ENCODE results near the gene VWA2. TPM values are rescaled to one million over a fixed set of nuclear protein-coding genes. Genes with fewer than 3 reads are reported as not detected.

VWA2 gene
- total RNA-seq, 2 donors from 2014 or later: 14.6 to 24.2 TPM

DNA sequence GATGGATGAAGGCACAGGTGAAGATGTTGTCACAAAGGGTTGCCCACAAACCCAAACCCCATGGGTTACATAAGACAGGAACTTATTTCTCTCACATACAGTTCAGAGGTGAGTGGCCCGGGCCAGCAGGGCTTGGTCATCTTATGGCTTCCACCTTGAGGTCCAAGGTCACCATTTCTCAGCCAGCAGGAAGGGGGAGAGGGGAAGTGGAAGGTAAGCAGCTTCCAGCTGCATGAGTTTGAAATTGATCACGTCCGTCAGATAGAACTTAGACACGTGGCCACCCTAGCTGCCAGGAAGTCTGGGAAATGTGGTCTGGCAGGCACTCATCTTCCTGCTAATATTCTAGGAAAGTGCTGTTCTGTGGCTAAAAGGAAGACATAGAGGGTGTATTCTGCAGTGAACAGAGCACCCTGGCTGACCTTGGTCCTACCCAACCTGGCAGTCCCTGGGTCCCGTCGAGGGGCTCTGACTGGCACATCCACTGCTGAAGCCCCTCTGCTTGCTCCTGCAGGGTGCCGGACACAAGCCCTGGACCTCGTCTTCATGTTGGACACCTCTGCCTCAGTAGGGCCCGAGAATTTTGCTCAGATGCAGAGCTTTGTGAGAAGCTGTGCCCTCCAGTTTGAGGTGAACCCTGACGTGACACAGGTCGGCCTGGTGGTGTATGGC lies 49.5 kb downstream of the VWA2 start:
- Histone ChIP-seq H3K4me1 (replicated peaks) (no peaks in the 10 kb centered on the region), H3K27ac (no peak overlapping the region), H3K9me3 (no peaks in the 10 kb centered on the region), H3K36me3 (no peaks in the 10 kb centered on the region), H3K27me3 (replicated peaks; ENCODE audit: insufficient read depth) (no peaks in the 10 kb centered on the region), H3K4me3 (no peak overlapping the region)
- intact Hi-C loops (cut with DNase I): no loop called here
- no peak for TF ChIP-seq POLR2AphosphoS5 (IDR thresholded peaks at IDR 0.05)
- TF ChIP-seq, protein P1, sequence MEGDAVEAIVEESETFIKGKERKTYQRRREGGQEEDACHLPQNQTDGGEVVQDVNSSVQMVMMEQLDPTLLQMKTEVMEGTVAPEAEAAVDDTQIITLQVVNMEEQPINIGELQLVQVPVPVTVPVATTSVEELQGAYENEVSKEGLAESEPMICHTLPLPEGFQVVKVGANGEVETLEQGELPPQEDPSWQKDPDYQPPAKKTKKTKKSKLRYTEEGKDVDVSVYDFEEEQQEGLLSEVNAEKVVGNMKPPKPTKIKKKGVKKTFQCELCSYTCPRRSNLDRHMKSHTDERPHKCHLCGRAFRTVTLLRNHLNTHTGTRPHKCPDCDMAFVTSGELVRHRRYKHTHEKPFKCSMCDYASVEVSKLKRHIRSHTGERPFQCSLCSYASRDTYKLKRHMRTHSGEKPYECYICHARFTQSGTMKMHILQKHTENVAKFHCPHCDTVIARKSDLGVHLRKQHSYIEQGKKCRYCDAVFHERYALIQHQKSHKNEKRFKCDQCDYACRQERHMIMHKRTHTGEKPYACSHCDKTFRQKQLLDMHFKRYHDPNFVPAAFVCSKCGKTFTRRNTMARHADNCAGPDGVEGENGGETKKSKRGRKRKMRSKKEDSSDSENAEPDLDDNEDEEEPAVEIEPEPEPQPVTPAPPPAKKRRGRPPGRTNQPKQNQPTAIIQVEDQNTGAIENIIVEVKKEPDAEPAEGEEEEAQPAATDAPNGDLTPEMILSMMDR (IDR thresholded peaks at IDR 0.05): no peak
- no peak for TF ChIP-seq POLR2A (IDR thresholded peaks at IDR 0.05)
- no peak for DNase-seq (ENCODE audit: low spot score)
- WGBS: 85% methylated on average over 11 of the region's 11 CpGs

DNA sequence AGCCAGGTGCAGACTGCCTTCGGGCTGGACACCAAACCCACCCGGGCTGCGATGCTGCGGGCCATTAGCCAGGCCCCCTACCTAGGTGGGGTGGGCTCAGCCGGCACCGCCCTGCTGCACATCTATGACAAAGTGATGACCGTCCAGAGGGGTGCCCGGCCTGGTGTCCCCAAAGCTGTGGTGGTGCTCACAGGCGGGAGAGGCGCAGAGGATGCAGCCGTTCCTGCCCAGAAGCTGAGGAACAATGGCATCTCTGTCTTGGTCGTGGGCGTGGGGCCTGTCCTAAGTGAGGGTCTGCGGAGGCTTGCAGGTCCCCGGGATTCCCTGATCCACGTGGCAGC lies 50.0 kb downstream of the VWA2 start:
- Histone ChIP-seq H3K36me3 (no peaks in the 10 kb centered on the region), H3K27me3 (replicated peaks; ENCODE audit: insufficient read depth) (no peaks in the 10 kb centered on the region), H3K4me1 (replicated peaks) (no peaks in the 10 kb centered on the region), H3K4me3 (no peak overlapping the region), H3K27ac (no peak overlapping the region), H3K9me3 (no peaks in the 10 kb centered on the region)
- TF ChIP-seq POLR2A (IDR thresholded peaks at IDR 0.05): no peak
- TF ChIP-seq, protein P1 (IDR thresholded peaks at IDR 0.05): no peak
- no peak for TF ChIP-seq POLR2AphosphoS5 (IDR thresholded peaks at IDR 0.05)
- intact Hi-C loops (cut with DNase I): no loop called here
- 92% methylated on average over 16 of the region's 16 CpGs for WGBS
- no peak for DNase-seq (ENCODE audit: low spot score)

DNA sequence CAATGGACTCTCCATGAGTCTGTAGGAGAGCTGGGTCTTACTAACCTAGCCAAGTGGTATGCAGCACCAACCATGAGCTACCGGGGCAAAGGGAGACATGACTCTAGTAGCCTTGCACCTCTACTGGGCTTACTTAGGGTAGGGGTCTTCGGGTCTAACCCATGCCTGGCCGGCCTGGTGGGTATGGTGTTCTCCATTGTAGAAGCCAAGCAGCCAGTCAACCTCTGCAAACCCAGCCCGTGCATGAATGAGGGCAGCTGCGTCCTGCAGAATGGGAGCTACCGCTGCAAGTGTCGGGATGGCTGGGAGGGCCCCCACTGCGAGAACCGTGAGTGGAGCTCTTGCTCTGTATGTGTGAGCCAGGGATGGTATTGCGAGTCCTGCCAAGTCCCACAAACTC lies 51.0 kb downstream of the VWA2 start:
- no peak for DNase-seq (ENCODE audit: low spot score)
- no peak overlapping the region for H3K27ac ChIP-seq
- no peaks in the 10 kb centered on the region for H3K9me3 ChIP-seq
- no peaks in the 10 kb centered on the region for H3K4me1 ChIP-seq (replicated peaks)
- H3K36me3 ChIP-seq: no peaks in the 10 kb centered on the region
- intact Hi-C loops (cut with DNase I): no loop called here
- H3K27me3 ChIP-seq (replicated peaks; ENCODE audit: insufficient read depth): no peaks in the 10 kb centered on the region
- TF ChIP-seq, protein P1 (IDR thresholded peaks at IDR 0.05): no peak
- no peak for TF ChIP-seq POLR2A (IDR thresholded peaks at IDR 0.05)
- TF ChIP-seq POLR2AphosphoS5 (IDR thresholded peaks at IDR 0.05): no peak
- 95% methylated on average over 10 of the region's 10 CpGs for WGBS
- no peak overlapping the region for H3K4me3 ChIP-seq

DNA sequence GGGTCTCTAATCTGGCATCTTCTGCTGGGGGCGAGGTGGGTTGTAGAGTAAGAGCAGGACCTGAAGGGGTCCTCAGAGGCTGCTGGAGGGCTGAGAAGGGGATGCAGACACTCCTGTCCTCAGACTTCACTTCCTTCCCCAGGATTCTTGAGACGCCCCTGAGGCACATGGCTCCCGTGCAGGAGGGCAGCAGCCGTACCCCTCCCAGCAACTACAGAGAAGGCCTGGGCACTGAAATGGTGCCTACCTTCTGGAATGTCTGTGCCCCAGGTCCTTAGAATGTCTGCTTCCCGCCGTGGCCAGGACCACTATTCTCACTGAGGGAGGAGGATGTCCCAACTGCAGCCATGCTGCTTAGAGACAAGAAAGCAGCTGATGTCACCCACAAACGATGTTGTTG lies 52.0 kb downstream of the VWA2 start:
- Histone ChIP-seq H3K27me3 (replicated peaks; ENCODE audit: insufficient read depth) (no peaks in the 10 kb centered on the region), H3K27ac (no peak overlapping the region), H3K4me3 (no peak overlapping the region), H3K9me3 (no peaks in the 10 kb centered on the region), H3K36me3 (peaks cover under 1 to 1% of the 10 kb centered on the region in 2 donors), H3K4me1 (replicated peaks) (no peaks in the 10 kb centered on the region)
- 80% methylated on average over 7 of the region's 7 CpGs for WGBS
- intact Hi-C loops (cut with DNase I): no loop called here
- no peak for TF ChIP-seq POLR2AphosphoS5 (IDR thresholded peaks at IDR 0.05)
- no peak for TF ChIP-seq POLR2A (IDR thresholded peaks at IDR 0.05)
- TF ChIP-seq, protein P1 (IDR thresholded peaks at IDR 0.05): no peak
- no peak for DNase-seq (ENCODE audit: low spot score)

DNA sequence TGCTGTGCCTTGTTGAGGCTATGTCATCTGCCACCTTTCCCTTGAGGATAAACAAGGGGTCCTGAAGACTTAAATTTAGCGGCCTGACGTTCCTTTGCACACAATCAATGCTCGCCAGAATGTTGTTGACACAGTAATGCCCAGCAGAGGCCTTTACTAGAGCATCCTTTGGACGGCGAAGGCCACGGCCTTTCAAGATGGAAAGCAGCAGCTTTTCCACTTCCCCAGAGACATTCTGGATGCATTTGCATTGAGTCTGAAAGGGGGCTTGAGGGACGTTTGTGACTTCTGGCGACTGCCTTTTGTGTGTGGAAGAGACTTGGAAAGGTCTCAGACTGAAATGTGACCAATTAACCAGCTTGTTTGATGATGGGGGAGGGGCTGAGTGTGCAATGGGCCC lies 52.5 kb downstream of the VWA2 start:
- Histone ChIP-seq H3K36me3 (peaks cover 3 to 6% of the 10 kb centered on the region in 2 donors), H3K4me3 (no peak overlapping the region), H3K27ac (no peak overlapping the region), H3K27me3 (replicated peaks; ENCODE audit: insufficient read depth) (no peaks in the 10 kb centered on the region), H3K4me1 (replicated peaks) (no peaks in the 10 kb centered on the region), H3K9me3 (no peaks in the 10 kb centered on the region)
- TF ChIP-seq POLR2A (IDR thresholded peaks at IDR 0.05) (no peak), POLR2AphosphoS5 (IDR thresholded peaks at IDR 0.05) (no peak)
- TF ChIP-seq, protein P1 (IDR thresholded peaks at IDR 0.05): no peak
- intact Hi-C loops (cut with DNase I): no loop called here
- DNase-seq (ENCODE audit: low spot score): no peak
- 89% methylated on average over 8 of the region's 8 CpGs for WGBS

Data from prostate gland (tissue), 2 donors.